Measurements from ENCODE around the gene DNAJC22.
A peak's percentile ranks its signal among the peaks of the same experiment; 100 is the strongest.
"Not testable (repeated sequence)": the region's sequence is repeated elsewhere in the genome, so short reads cannot be mapped to it uniquely, and the experiment has no call there.

The DNAJC22 gene

DNA sequence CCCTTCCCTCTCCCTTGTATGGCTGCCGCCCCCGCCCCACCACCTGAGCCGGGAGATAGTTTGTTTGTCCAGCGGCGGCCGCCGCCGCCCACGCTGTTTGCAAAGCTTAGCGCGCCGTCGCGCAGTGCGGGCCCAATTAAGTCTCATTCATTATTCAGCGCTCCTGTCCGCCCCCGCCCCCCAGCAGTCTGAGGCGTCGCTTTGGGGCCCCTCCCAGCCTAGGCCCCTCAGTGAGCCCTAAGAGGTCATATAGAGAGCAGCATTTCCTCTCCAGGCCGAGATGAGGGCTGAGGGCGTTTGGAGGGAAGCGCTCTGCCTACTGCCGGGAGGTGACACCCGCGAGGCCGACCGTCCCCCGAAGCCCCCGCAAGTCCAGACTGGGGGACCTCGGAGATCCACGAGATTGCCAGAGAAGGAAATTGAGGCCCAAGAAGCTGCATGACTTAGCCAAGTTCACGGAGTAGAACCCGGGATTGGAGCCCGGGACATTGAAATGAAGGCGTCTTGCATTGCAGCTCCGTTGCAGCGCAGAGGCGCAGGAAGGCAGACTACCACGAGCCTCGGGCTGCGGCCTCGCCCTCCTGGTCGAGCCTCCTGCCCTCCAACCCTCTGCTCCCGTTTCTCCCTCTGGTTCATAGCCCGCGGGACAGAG lies at the start of gene DNAJC22:
TSS of gene DNAJC22 (plus strand) at position 230 of the 652 bp plus-strand sequence. CDS start 1,985 bp downstream, outside the sequence.
- peak; percentile 43 for DNase-seq (ENCODE audit: low spot score)

DNA sequence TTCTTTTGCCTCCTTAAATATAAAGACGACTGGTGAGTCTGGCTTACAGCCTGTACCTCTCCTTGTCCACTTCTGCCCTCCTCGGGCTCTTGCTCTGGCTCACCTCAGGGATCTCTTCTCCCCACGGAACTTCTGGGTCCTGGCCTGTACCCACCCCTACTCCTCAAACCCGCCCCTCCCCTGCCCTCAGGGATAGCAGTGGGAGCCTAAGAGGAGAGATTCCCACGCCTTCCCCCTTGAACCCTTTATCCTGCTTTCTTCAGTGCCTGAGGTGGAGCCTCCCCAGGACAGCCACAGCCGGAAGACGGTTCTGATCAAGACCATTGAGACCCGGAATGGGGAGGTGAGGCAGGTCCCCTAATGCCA lies 49.0 kb upstream of the DNAJC22 start:
- no peak for DNase-seq (ENCODE audit: low spot score)

DNA sequence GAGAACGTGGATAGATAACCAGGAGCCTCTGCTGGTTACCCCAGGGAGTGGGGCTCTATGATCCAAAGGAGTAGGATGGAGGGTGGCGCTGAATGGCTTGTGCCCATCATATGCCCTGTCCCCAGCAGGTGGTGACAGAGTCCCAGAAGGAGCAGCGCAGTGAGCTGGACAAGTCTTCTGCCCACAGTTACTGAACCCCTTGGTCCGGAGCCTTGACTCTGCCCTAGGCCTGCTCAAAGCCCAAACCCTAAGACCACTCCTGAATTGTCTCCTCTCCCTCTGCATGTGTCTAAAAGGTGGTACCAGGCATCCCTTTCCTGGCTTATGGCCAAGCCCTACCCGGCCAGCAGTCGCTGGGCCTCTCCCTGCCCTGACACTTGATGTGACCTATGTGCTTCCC lies 48.5 kb upstream of the DNAJC22 start:
- no peak for DNase-seq (ENCODE audit: low spot score)

DNA sequence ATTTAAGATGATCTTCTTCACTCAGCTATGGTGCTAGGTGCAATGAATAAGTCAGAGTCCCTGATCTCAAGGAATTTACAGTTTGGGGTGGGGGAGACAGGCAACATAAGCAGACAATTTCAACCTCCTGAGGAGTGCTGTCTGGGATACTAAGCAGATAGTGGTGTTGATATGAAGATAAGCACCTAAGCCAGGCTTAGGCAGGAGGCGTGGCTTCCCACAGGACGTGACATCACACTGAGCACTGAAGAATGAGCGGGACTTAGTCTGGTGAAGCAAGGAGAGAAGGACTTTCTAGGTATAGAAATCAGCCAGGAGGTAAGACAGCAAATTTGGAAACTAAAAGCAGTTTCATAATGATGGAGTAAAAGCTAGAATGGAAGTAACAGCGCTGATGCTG lies 44.9 kb upstream of the DNAJC22 start:
- no peak for DNase-seq (ENCODE audit: low spot score)

DNA sequence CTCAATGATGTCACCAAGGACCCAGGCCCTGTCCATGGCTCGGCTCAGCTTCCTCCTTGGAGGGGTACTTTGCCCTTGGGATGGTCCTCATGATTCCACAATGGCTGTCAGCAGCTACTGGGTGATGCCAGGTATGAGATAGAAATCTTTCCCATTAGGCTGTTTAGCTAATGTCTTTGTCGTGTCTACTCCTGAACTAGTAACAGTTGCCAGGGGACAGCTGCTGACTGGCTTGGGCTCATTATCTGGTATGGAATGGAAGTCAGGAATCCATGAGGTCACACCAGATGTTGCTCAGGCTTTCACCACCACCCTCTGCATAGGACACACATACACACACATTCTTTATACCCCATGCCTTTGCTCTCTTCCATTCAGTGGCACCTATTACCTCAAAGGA lies 42.5 kb upstream of the DNAJC22 start:
- DNase-seq (ENCODE audit: low spot score): peak; percentile 64

DNA sequence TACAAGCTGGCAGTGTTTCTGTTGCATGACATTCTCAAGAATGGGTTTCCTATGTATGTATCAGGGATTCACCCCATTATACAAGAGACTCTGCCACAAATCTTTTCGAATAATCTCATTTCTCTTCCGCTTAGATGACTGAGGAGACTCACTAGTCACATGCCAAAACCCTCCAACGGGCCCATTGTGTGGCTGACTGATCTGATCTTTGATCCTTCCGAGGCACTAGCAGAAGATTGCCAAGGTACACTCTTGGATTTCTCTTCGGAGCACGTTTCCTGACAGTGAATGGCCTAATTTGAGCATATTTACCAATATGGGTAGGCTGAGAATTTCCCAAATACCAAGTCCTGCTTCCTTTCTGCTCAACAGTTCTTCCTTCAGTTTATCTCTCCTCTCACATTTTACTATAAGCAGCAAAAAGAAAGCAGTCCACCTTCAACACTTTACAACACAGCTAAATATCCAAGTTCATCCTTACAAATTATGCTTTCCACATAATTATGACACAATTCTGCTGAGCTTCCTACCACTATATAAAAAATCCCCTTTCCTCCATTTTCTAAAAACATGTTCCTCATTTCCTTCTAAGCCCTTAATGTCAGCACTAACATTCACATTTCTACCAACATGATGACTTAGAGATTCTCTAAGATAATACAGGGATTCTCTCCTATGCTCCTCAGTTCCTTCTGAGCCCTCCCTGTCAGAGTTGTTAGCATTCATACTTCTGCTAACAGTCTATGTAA lies 40.8 kb upstream of the DNAJC22 start:
- DNase-seq (ENCODE audit: low spot score): no peak

DNA sequence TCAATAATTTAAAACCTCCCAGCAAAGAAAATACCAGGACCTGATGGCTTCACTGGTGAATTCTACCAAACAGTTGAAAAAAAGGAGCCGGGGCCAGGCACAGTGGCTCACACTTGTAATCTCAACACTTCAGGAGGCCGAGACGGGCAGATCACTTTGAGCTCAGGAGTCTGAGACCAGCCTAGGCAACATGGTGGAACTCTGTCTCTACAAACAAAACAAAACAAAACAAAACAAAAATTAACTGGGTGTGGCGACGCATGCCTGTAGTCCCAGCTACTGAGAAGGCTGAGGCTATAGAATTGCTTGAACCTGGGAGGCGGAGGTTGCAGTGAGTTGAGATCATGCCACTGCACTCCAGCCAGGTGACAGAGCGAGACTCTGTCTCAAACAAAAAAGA lies 37.3 kb upstream of the DNAJC22 start:
- DNase-seq (ENCODE audit: low spot score): no peak

DNA sequence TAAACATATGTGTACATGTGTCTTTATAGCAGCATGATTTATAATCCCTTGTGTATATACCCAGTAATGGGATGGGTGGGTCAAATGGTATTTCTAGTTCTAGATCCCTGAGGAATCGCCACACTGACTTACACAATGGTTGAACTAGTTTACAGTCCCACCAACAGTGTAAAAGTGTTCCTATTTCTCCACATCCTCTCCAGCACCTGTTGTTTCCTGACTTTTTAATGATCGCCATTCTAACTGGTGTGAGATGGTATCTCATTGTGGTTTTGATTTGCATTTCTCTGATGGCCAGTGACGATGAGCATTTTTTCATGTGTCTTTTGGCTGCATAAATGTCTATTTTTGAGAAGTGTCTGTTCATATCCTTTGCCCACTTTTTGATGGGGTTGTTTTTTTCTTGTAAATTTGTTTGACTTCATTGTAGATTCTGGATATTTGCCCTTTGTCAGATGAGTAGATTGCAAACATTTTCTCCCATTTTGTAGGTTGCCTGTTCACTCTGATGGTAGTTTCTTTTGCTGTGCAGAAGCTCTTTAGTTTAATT lies 36.2 kb upstream of the DNAJC22 start:
- DNase-seq (ENCODE audit: low spot score): not testable (repeated sequence)

DNA sequence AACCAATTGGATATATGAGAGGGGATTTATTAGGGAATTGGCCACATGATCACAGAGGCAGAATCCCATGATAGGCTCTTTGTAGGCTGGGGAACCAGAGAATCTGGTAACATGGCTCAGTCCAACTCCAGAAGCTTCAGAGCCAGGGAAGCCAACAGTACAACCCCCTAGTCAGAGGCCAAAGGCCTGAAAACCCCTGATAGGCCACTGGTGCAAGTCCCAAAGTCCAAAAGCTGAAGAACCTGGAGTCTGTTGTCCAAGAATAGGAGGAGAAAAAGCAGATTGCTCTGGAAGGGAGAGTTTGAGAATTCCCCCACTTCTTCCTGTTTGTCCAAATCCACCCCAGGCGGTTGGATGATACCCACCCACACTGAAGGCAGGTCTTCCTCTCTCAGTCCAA lies 31.9 kb upstream of the DNAJC22 start:
- DNase-seq (ENCODE audit: low spot score): no peak

DNA sequence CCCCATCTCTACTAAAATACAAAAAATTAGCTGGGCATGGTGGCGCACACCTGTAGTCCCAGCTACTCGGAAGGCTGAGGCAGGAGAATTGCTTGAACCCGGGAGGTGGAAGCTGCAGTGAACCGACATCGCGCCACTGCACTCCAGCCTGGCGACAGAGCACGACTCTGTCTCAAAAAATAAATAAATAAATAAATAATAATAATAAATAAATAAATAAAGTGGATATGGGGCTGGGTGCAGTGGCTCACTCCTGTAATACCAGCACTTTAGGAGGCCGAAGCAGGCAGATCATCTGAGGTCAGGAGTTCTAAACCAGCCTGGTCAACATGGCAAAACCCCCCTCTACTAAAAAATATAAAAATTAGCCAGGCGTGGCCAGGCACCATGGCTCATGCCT lies 29.6 kb upstream of the DNAJC22 start:
- DNase-seq (ENCODE audit: low spot score): not testable (repeated sequence)

DNA sequence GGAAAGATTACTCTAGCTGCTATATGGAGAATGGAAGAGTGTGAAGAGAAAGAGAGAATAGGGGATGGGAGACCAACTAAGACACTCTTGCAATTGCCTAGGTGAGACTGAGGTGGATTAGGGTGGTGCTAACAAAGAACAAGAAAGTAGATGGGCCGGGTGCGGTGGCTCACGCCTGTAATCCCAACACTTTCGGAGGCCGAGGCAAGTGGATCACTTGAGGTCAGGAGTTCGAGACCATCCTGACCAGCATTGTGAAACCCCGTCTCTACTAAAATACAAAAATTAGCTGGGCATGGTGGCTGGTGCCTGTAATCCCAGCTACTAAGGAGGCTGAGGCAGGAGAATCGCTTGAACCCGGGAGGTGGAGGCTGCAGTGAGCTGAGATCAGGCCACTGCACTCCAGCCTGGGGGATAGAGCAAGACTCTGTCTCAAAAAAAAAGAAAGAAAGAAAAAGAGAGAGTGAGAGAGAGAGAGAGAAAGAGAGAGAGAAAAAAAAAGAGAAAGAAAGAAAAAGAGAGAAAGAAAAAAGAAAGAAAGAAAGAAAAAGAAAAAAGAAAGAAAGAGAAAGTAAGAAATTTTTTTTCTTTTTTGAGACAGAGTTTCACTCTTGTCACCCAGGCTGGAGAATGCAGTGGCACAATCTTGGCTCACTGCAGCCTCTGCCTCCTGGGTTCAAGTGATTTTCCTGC lies 26.1 kb upstream of the DNAJC22 start:
- DNase-seq (ENCODE audit: low spot score): not testable (repeated sequence)

DNA sequence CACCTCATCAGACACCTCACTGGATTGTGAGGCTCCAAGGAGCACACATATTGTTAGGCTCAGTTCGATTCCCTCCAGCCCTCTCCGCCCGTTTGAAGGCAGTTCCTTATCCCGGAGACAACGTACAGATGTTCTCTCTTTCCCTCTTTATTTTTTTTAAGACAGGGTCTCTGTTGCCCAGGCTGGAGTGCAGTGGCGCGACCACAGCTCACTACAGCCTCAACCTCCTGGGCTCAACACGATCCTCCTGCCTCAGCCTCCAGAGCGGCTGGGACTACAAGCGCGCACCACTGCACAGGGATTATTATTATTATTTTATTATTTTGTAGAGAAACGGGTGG lies 24.4 kb upstream of the DNAJC22 start:
- no peak for DNase-seq (ENCODE audit: low spot score)

DNA sequence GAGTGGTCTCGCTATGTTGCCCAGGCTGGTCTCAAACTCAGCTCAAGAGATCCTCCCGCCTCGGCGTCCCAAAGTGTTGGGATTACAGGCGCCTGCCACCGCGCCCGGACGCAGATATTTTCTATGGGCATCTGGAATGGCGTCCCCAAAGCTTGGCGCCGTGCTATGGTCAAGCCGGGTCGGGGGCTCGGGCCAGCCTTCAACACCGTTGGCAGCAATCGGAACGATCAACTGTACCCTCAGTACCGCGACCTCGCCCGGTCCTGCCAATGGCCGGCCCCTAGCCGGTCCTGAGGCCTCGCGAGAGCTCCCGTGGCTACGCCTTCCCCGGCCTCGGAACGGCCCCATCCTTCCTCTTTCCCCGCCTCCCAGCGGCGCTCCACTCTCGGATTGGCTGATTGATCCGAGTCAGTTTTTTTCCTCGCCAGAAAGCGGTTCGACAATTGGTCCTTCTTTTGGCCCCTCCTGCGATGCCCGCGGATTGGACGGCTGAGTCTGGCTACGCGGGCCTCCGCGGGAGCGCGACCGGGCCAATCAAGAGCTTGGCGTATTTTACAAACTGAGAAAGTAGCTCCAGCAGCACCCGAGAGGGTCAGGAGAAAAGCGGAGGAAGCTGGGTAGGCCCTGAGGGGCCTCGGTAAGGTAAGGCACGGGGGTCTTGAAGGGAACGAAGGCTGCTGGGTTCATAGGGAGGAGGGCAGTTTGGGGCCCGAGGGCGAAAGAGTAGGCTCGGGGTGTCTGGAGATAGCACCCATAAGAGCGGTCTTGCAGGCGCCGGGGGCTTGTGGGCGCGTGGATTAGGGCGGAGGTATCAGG lies 23.8 kb upstream of the DNAJC22 start, which contains the start of gene TROAP:
TSS of gene TROAP (plus strand) at position 548 of the 816 bp plus-strand sequence. CDS start 354 bp downstream, outside the sequence.
- peak; percentile 99 for DNase-seq (ENCODE audit: low spot score)

DNA sequence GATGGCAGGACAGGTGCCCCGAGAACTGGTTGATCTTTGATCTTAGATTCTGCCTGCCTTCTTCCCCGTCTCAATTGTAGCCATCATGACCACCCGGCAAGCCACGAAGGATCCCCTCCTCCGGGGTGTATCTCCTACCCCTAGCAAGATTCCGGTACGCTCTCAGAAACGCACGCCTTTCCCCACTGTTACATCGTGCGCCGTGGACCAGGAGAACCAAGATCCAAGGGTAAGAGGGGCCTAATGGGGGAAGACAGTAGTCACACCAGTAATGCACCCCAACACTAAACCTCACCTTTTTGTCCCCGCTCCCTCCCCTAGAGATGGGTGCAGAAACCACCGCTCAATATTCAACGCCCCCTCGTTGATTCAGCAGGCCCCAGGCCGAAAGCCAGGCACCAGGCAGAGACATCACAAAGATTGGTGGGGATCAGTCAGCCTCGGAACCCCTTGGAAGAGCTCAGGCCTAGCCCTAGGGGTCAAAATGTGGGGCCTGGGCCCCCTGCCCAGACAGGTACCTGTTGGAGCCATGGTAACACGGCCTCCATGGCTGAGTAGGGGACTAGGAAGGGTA lies 23.1 kb upstream of the DNAJC22 start:
- DNase-seq (ENCODE audit: low spot score): no peak

DNA sequence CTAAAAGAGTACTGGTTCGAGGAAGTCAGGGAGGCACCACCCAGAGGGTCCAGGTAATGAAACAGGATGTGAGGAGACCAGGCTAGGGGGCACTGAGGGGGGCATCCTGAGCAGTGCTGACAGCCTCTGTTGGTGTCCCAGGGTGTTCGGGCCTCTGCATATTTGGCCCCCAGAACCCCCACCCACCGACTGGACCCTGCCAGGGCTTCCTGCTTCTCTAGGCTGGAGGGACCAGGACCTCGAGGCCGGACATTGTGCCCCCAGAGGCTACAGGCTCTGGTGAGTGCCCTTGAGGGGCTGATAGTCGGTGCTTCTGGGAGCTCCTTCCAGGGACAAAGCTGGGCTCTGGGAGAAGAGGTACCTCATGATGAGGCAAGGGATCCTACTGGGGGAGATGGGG lies 21.1 kb upstream of the DNAJC22 start:
- DNase-seq (ENCODE audit: low spot score): no peak

DNA sequence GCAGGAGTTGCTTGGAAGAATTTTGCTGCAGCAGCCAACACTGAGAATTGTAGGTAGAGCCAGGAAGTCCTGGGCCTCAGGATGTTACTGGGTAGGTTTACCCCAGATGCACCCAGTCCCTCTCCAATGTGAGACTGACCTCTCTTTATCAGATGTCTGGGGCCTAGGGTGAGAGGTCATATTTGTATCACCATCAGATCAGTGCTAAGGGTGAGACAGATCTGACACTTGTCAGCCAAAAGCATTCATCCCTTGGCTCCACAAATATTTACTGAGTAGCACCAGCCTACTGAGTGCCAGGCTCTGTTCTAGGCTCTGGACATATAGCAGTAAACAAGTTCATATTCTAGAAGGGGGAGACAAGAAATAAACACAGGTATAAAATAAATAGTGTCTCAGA lies 19.3 kb upstream of the DNAJC22 start:
- DNase-seq (ENCODE audit: low spot score): no peak

DNA sequence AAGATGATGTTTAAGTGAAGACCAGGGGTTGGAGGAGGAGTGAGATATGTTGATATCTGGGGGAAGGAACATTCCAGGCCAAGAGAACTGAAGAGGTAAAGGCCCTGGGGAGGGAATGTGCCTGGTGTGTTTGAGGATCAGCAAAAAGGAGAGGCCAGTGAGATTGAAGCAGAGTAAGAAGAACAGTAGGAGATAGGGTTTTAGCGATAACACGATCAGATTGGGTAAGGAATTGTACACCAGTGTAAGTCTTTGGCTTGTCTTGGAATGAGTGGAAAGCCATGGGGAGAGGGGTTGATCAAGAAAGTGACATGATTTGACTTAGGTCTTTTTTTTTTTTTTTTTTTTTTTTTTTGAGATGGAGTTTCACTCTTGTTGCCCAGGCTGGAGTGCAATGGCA lies 18.8 kb upstream of the DNAJC22 start:
- DNase-seq (ENCODE audit: low spot score): no peak

DNA sequence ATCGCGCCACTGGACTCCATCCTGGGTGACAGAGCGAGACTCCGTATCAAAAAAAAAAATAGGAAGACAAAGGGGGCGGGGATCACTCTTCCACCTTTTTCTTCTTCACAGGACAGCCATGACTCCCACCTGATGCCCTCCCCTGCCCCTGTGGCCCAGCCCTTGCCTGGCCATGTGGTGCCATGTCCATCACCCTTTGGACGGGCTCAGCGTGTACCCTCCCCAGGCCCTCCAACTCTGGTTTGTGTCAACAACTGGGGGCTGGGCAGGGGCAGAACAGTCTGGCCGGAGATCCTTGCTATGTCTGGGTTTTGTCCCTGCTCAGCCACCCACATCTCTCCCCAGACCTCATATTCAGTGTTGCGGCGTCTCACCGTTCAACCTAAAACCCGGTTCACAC lies 17.9 kb upstream of the DNAJC22 start:
- no peak for DNase-seq (ENCODE audit: low spot score)

DNA sequence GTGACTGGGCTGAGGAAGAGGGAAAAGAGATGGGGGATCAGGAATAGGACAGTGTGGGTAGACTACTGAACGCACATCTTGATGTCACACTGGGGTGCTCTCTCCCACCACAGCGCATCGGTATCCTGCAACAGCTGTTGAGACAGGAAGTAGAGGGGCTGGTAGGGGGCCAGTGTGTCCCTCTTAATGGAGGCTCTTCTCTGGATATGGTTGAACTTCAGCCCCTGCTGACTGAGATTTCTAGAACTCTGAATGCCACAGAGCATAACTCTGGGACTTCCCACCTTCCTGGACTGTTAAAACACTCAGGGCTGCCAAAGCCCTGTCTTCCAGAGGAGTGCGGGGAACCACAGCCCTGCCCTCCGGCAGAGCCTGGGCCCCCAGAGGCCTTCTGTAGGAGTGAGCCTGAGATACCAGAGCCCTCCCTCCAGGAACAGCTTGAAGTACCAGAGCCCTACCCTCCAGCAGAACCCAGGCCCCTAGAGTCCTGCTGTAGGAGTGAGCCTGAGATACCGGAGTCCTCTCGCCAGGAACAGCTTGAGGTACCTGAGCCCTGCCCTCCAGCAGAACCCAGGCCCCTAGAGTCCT lies 16.6 kb upstream of the DNAJC22 start:
- DNase-seq (ENCODE audit: low spot score): no peak

DNA sequence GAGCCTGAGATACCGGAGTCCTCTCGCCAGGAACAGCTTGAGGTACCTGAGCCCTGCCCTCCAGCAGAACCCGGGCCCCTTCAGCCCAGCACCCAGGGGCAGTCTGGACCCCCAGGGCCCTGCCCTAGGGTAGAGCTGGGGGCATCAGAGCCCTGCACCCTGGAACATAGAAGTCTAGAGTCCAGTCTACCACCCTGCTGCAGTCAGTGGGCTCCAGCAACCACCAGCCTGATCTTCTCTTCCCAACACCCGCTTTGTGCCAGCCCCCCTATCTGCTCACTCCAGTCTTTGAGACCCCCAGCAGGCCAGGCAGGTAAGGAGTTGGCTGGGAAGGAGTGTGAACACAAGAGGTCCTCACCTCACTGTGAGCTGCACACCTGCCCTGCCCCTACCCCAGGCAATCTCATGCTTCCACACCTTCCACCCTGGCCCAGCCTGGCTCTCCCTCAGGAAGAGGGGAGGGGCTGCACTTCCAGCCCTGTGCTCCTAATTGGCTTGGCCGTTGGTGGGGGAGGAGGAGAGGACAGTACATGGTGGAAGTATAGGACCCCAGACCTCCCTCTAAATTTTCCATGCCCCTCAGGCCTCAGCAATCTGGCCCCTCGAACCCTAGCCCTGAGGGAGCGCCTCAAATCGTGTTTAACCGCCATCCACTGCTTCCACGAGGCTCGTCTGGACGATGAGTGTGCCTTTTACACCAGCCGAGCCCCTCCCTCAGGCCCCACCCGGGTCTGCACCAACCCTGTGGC lies 15.9 kb upstream of the DNAJC22 start:
- DNase-seq (ENCODE audit: low spot score): no peak

Data from AG08396 (cell line).